NCI-H2227 (cell line): ENCODE measurements around the gene ATXN3.
"Not testable (repeated sequence)": the region's sequence is repeated elsewhere in the genome, so short reads cannot be mapped to it uniquely, and the experiment has no call there.

Source experiments
- DNase-seq: peaks from one replicate; lab custom pipeline; 2025; ENCODE audit not compliant: unreplicated experiment; lab: John Stamatoyannopoulos, UW

ATXN3 gene

GRCh38 chr14:92074555-92074954 lies 31.8 kb downstream of the ATXN3 start:
- DNase-seq, result no peak

- no peak for DNase-seq
These were observed 48.1 kb downstream of the ATXN3 start for GRCh38 chr14:92058006-92058917.

GRCh38 chr14:92049781-92050180 lies 56.6 kb downstream of the ATXN3 start:
- DNase-seq, result no peak

GRCh38 chr14:92049221-92049620 lies 57.2 kb downstream of the ATXN3 start:
- not testable (repeated sequence) for DNase-seq

GRCh38 chr14:92045904-92046303 lies 60.5 kb downstream of the ATXN3 start:
- DNase-seq, result not testable (repeated sequence)

- DNase-seq, result not testable (repeated sequence)
These were observed 64.6 kb downstream of the ATXN3 start for GRCh38 chr14:92041766-92042165.

- DNase-seq, result peak; percentile 8
These were observed 65.2 kb downstream of the ATXN3 start for GRCh38 chr14:92041203-92041602.

- DNase-seq, result peak; percentile 72
These were observed 65.8 kb downstream of the ATXN3 start for GRCh38 chr14:92040431-92041051.

- peak; percentile 95 for DNase-seq
These were observed 66.5 kb downstream of the ATXN3 start, which contains the start of gene TRIP11 for GRCh38 chr14:92039719-92040430. Gene TRIP11, minus strand, starts transcription at chr14:92040059. Its CDS starts 374 bp downstream, at chr14:92039685.

GRCh38 chr14:92039063-92039718 lies 67.2 kb downstream of the ATXN3 start:
- peak; percentile 71 for DNase-seq

- DNase-seq, result no peak
These were observed 68.4 kb downstream of the ATXN3 start for GRCh38 chr14:92037989-92038388.

- DNase-seq, result no peak
These were observed 70.5 kb downstream of the ATXN3 start for GRCh38 chr14:92035890-92036289.

GRCh38 chr14:92033906-92034687 lies 72.3 kb downstream of the ATXN3 start:
- no peak for DNase-seq

GRCh38 chr14:92033433-92033832 lies 72.9 kb downstream of the ATXN3 start:
- no peak for DNase-seq

- DNase-seq, result no peak
These were observed 79.7 kb downstream of the ATXN3 start for GRCh38 chr14:92026548-92027190.

- DNase-seq, result no peak
These were observed 84.3 kb downstream of the ATXN3 start for GRCh38 chr14:92022036-92022435.

GRCh38 chr14:92021523-92021922 lies 84.9 kb downstream of the ATXN3 start:
- DNase-seq, result no peak

GRCh38 chr14:92014040-92014439 lies 92.3 kb downstream of the ATXN3 start:
- no peak for DNase-seq

GRCh38 chr14:92012121-92012748 lies 94.1 kb downstream of the ATXN3 start:
- no peak for DNase-seq
